ENCODE data around the gene ADAMTS19. TPM values are rescaled to one million over a fixed set of nuclear protein-coding genes. Genes with fewer than 3 reads are reported as not detected.

The ADAMTS19 gene
- total RNA-seq, 1 experiment from 2014 or later: 20.3 TPM

GRCh38 chr5:129760636-129761325 lies 300.7 kb downstream of the ADAMTS19 start:
- Histone ChIP-seq H3K23me2 (ENCODE audit: insufficient read length, low read depth, low read length, poor library complexity, severe bottlenecking) (no peaks in the 10 kb centered on the region), H3K4me1 (ENCODE audit: insufficient read depth, low read length) (peaks cover 3% of the 10 kb centered on the region), H3K27me3 (ENCODE audit: insufficient read depth, low read length) (no peaks in the 10 kb centered on the region), H4K8ac (replicated peaks; ENCODE audit: insufficient read length, low read depth, low read length) (no peak overlapping the region), H3K9ac (ENCODE audit: extremely low read depth, insufficient read length, low read length) (no peak overlapping the region), H4K5ac (ENCODE audit: insufficient read length, low read depth, low read length) (no peak overlapping the region), H3K14ac (ENCODE audit: insufficient read depth, low read length) (no peak overlapping the region), H3K56ac (ENCODE audit: insufficient read length, low read depth, low read length) (no peak overlapping the region), H2BK20ac (ENCODE audit: low read depth, low read length, poor library complexity, severe bottlenecking) (no peak overlapping the region), H2BK120ac (ENCODE audit: low read depth, low read length, poor library complexity, severe bottlenecking) (no peak overlapping the region), H2BK15ac (ENCODE audit: low read depth, low read length) (no peak overlapping the region), H3K18ac (ENCODE audit: insufficient read length, low read depth, low read length) (no peak overlapping the region), H2BK5ac (ENCODE audit: insufficient read length, low read length) (no peak overlapping the region), H2AFZ (ENCODE audit: low read length) (no peak overlapping the region), H3K23ac (ENCODE audit: insufficient read length, low read depth, low read length) (no peak overlapping the region), H3K79me1 (ENCODE audit: insufficient read depth, low read depth, low read length, poor library complexity, severe bottlenecking) (no peaks in the 10 kb centered on the region), H4K20me1 (ENCODE audit: control insufficient read depth, insufficient read depth, insufficient read length) (no peaks in the 10 kb centered on the region), H3K79me2 (ENCODE audit: insufficient read depth, low read length) (no peaks in the 10 kb centered on the region), H3K4ac (ENCODE audit: low read depth, low read length) (no peak overlapping the region), H3K27ac (ENCODE audit: insufficient read length, low read depth, low read length) (no peak overlapping the region), H3K4me2 (ENCODE audit: insufficient read depth, insufficient read length, low read length) (no peak overlapping the region), H3T11ph (ENCODE audit: low read length) (no peak overlapping the region), H2BK12ac (ENCODE audit: insufficient read length, low read depth, low read length) (no peak overlapping the region), H4K91ac (ENCODE audit: insufficient read length, low read depth, low read length) (no peak overlapping the region), H3K9me3 (ENCODE audit: control insufficient read depth, low read depth, low read length) (no peaks in the 10 kb centered on the region), H2AK5ac (ENCODE audit: insufficient read length, low read length) (no peak overlapping the region)
- H3K4me3 Mint-ChIP-seq: no peak overlapping the region
- peaks cover 11% of the 10 kb centered on the region in 2 experiments for H3K4me1 Mint-ChIP-seq
- H3K27ac Mint-ChIP-seq: no peak overlapping the region
- no peak for TF ChIP-seq CTCF (conservative IDR thresholded peaks at IDR 0.05)
- DNase-seq: no peak
- no peaks in the 10 kb centered on the region for H3K36me3 Mint-ChIP-seq (ENCODE audit: insufficient read depth in 1 of 3, low read depth in 3 of 3)
- no peaks in the 10 kb centered on the region for H3K27me3 Mint-ChIP-seq (ENCODE audit: low read depth)
- H3K9me3 Mint-ChIP-seq: no peaks in the 10 kb centered on the region
- no CpG with 5 or more reads among the region's 1 CpG for WGBS (ENCODE audit: extremely low coverage, insufficient read length, low lambda C conversion rate)
